ENCODE data around the gene AUTS2. TPM values are rescaled to one million over a fixed set of nuclear protein-coding genes. Genes with fewer than 3 reads are reported as not detected.

AUTS2 gene
- polyA plus RNA-seq, 1 donor from 2014 or later, result 97.3 TPM

GRCh38 chr7:69654849-69655707, 56.8 kb downstream of the AUTS2 start:
- H3K27ac ChIP-seq (ENCODE audit: low read length), result no peak overlapping the region
- H3F3A ChIP-seq (ENCODE audit: insufficient read depth, low read length, poor library complexity, severe bottlenecking), result no peaks in the 10 kb centered on the region
- H3K9me3 ChIP-seq (ENCODE audit: low read length), result no peaks in the 10 kb centered on the region
- H3K9ac ChIP-seq (ENCODE audit: low read length), result no peak overlapping the region
- no peak for TF ChIP-seq RAD21 (conservative IDR thresholded peaks at IDR 0.05)
- TF ChIP-seq SMC3 (conservative IDR thresholded peaks at IDR 0.05; ENCODE audit: poor library complexity), result no peak
- TF ChIP-seq EP300 (conservative IDR thresholded peaks at IDR 0.05; ENCODE audit: poor library complexity, severe bottlenecking), result no peak
- TF ChIP-seq REST (IDR thresholded peaks at IDR 0.05; ENCODE audit: borderline replicate concordance), result no peak
- no peak for TF ChIP-seq EZH2 (IDR thresholded peaks at IDR 0.05; ENCODE audit: borderline replicate concordance, insufficient read depth, low read length, poor library complexity, severe bottlenecking)
- TF ChIP-seq TAF1 (IDR thresholded peaks at IDR 0.05; ENCODE audit: low read depth), result no peak
- no peak for TF ChIP-seq CTCF (IDR thresholded peaks at IDR 0.05; ENCODE audit: poor library complexity, severe bottlenecking)
- TF ChIP-seq POLR2AphosphoS5 (IDR thresholded peaks at IDR 0.05), result no peak
- TF ChIP-seq MXI1 (conservative IDR thresholded peaks at IDR 0.05; ENCODE audit: poor library complexity, severe bottlenecking), result no peak
- no peaks in the 10 kb centered on the region for H3K36me3 ChIP-seq (ENCODE audit: insufficient read depth, low read length)
- H3K9me2 ChIP-seq (ENCODE audit: insufficient read depth, low read length), result no peaks in the 10 kb centered on the region
- H4K20me1 ChIP-seq (ENCODE audit: insufficient read depth), result peaks cover 2% of the 10 kb centered on the region
- H3K4me2 ChIP-seq (ENCODE audit: low read length), result no peak overlapping the region
- H3K4me3 ChIP-seq (ENCODE audit: low read length), result no peak overlapping the region
- no peaks in the 10 kb centered on the region for H3K27me3 ChIP-seq (ENCODE audit: insufficient read depth, low read depth, low read length)
- H3K79me2 ChIP-seq (replicated peaks; ENCODE audit: insufficient read depth, low read length), result peaks cover 96% of the 10 kb centered on the region
- no peak overlapping the region for H2AFZ ChIP-seq (ENCODE audit: low read depth, low read length)

- H3K36me3 ChIP-seq (ENCODE audit: insufficient read depth, low read length), result no peaks in the 10 kb centered on the region
- H4K20me1 ChIP-seq (ENCODE audit: insufficient read depth), result peaks cover 2% of the 10 kb centered on the region
- no peak overlapping the region for H3K4me3 ChIP-seq (ENCODE audit: low read length)
- H3K9ac ChIP-seq (ENCODE audit: low read length), result no peak overlapping the region
- H3K79me2 ChIP-seq (replicated peaks; ENCODE audit: insufficient read depth, low read length), result peaks cover 92% of the 10 kb centered on the region
- no peaks in the 10 kb centered on the region for H3K9me2 ChIP-seq (ENCODE audit: insufficient read depth, low read length)
- H3F3A ChIP-seq (ENCODE audit: insufficient read depth, low read length, poor library complexity, severe bottlenecking), result no peaks in the 10 kb centered on the region
- H3K27me3 ChIP-seq (ENCODE audit: insufficient read depth, low read depth, low read length), result no peaks in the 10 kb centered on the region
- H3K27ac ChIP-seq (ENCODE audit: low read length), result no peak overlapping the region
- no peak overlapping the region for H3K4me2 ChIP-seq (ENCODE audit: low read length)
- no peaks in the 10 kb centered on the region for H3K9me3 ChIP-seq (ENCODE audit: low read length)
- no peak overlapping the region for H2AFZ ChIP-seq (ENCODE audit: low read depth, low read length)
- TF ChIP-seq TAF1 (IDR thresholded peaks at IDR 0.05; ENCODE audit: low read depth), result no peak
Measured at GRCh38 chr7:69656077-69656476, 57.8 kb downstream of the AUTS2 start.
